GM12865 (cell line): ENCODE results near the gene RIT2.
A peak's percentile ranks its signal among the peaks of the same experiment; 100 is the strongest.

Experiments used
- DNase-seq: peaks from one replicate; pipeline ENCODE4 v3.0.0; 2010; ENCODE audit warnings: low read depth
- H3K4me3 ChIP-seq: 2 replicates; pipeline ENCODE4 v1.5.1; 2011; ENCODE audit warnings: mild to moderate bottlenecking, low read depth, low read length, control low read depth
- TF ChIP-seq, protein P1 (sequence below): IDR thresholded peaks from 2 replicates; pipeline ENCODE4 v1.5.1; 2011; ENCODE audit warnings: low read length, control low read depth, low read depth, inconsistent platforms; ENCODE audit not compliant: insufficient read depth; ENCODE audit errors: missing control alignments

RIT2 gene

DNA sequence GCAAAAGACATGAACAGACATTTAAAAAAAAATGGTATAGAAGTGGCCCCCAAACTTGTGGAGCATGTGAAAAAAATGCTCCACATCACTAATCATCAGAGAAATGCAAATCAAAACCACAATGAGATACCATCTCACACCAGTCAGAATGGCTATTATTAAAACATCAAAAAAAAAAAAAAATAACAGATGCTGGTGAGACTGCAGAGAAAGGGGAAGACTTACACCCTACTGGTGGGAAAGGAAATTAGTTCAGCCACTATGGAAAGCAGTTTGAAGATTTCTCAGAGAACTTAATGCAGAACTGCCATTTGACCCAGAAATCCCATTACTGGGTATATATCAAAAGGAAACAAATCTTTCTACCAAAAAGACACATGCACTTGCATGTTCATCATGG, 164.8 kb downstream of the RIT2 start:
- no peak overlapping the region for H3K4me3 ChIP-seq
- TF ChIP-seq, protein P1, sequence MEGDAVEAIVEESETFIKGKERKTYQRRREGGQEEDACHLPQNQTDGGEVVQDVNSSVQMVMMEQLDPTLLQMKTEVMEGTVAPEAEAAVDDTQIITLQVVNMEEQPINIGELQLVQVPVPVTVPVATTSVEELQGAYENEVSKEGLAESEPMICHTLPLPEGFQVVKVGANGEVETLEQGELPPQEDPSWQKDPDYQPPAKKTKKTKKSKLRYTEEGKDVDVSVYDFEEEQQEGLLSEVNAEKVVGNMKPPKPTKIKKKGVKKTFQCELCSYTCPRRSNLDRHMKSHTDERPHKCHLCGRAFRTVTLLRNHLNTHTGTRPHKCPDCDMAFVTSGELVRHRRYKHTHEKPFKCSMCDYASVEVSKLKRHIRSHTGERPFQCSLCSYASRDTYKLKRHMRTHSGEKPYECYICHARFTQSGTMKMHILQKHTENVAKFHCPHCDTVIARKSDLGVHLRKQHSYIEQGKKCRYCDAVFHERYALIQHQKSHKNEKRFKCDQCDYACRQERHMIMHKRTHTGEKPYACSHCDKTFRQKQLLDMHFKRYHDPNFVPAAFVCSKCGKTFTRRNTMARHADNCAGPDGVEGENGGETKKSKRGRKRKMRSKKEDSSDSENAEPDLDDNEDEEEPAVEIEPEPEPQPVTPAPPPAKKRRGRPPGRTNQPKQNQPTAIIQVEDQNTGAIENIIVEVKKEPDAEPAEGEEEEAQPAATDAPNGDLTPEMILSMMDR = no peak
- DNase-seq = no peak

DNA sequence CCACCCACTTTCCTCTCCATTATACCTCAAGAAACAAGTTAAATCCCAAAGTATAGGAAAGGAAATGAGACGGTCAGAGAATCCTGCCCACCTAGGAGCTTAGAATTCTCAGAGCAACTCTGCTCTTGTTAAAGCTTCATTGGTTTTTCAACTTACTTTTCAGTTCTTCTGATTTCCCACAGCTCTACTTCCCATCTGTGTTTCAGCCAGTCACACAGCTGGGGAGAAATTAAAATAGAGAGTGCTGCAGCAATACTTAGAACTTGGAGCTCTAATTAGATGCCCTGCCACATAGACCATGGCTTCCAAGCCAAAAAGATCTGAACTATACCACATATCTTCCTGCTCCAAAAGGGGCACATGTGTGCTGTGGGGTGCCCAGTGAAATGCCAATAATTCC, 166.7 kb downstream of the RIT2 start:
- no peak overlapping the region for H3K4me3 ChIP-seq
- TF ChIP-seq, protein P1 = no peak
- DNase-seq = no peak

DNA sequence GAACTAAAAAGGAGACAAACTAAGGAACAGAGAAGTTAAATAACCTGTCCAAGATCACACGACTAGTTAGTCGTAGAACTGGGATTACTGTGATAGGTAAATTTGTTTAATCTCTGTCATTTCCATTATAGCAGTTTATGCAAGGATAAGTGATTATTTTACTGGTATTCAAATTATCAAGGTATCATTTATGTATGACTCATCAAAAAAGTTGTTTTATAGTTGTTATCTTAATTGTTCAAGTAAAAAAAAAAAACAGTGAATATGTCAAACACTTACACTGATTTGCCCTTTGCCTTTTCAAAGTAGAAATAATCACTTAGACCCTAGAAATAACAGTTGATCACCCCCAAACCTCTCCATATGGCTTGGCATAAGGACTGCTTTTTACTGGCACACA, 173.6 kb downstream of the RIT2 start:
- DNase-seq = no peak
- no peak overlapping the region for H3K4me3 ChIP-seq
- TF ChIP-seq, protein P1 = no peak

DNA sequence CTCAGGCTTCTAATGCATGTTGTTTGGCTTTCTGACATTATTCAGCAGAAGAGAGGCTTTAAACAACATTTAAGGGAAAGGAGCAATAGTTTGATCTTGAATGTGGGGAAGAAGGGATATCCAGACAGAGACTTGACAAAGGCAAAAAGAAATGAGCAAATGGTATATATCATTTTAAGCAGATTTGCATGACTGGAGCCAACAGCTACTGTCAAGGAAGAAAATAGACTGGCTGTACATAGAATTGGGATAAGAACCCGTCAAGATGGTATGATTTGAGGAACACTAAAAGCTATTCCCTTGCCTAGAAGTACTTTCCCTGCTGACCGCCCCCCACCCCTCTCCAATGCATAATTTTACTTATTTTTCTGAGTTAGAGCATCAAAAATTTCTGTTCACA, 174.5 kb downstream of the RIT2 start:
- no peak overlapping the region for H3K4me3 ChIP-seq
- TF ChIP-seq, protein P1 = no peak
- DNase-seq = no peak

DNA sequence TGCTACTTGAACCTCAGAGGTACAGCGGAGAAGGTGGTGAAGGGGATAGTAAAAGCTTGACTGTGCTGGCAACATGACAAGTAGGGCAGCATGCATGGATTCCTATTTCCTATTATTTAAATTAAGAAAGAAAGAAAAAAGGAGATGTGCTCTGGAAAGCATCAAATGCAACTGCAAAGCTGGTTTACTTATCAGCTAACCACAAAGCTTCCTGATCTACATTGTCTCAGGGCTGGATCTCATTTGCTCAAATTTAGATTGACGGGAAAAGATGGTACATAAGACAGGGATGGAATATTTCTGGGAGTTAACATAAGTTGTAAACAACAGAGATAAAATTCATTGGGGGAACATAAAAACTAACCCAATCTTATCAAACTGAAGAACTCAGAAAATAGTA, 178.0 kb downstream of the RIT2 start:
- TF ChIP-seq, protein P1 = no peak
- DNase-seq = no peak
- H3K4me3 ChIP-seq = no peak overlapping the region

DNA sequence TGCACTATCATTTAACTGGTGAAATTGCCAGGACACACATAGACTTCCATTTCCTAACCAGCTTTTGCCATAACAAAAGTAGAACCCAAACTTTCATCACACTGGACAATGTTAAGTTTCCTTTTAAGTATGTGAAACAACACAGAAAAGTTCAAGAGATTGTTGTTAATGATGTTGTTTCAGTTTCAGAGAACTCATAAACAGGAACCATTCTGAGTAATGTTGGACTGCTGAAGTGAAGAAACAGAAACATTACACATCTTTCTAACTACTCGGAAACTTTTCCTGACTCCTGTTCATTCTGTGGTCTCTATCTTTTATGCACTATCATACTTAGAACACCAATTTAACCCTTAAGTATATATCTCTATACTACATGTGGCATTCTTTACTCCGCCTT, 179.2 kb downstream of the RIT2 start:
- TF ChIP-seq, protein P1 = no peak
- no peak overlapping the region for H3K4me3 ChIP-seq
- peak; percentile 52 for DNase-seq

DNA sequence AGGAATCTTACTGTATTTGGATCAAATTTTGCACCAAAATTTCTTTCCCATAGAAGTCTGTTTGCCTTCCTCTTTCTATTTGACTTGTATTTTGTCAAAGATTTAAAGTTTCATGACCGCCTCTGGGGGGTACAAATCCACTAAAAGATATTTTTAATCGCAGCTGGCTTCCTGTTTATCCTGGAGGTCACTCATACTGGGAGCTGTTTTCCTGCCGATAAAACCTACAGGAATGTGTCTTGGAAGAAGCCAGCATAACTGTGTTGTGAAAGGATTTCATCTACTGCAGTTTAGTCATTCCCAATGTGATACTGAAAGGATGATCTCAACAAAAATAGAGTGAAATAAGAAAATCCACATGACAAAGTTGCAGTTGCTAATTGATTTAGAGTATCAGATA, 184.0 kb downstream of the RIT2 start:
- DNase-seq = no peak
- TF ChIP-seq, protein P1 = no peak
- H3K4me3 ChIP-seq = no peak overlapping the region
